Naive thymus-derived CD4-positive, alpha-beta T cell (primary cell): Measurements from ENCODE around the gene TMEM181. TPM values are rescaled to one million over a fixed set of nuclear protein-coding genes. Genes with fewer than 3 reads are reported as not detected.
A peak's percentile ranks its signal among the peaks of the same experiment; 100 is the strongest.

Experiments
- ATAC-seq: fragments of 150-1000 bp; cut with Tn5 transposase; 2 replicates; pipeline ENCODE4 v1.10.0; 2021; ENCODE audit warnings: mild to moderate bottlenecking, moderate library complexity
- CTCF ChIA-PET: fragments of 350-600 bp; sonication (Branson Sonifier 250); formaldehyde crosslinking; loops from one replicate; lab custom pipeline; 2021; ENCODE audit warnings: antibody characterized with exemption; lab: Charles Lee
- POLR2A ChIA-PET: fragments of 350-600 bp; sonication (Branson Sonifier 250); formaldehyde crosslinking; loops from one replicate; lab custom pipeline; 2021; ENCODE audit warnings: antibody characterized with exemption, inconsistent platforms; lab: Charles Lee
- DNase-seq, 9 donors: peaks; one replicate each; pipeline versions ENCODE4 v3.0.0 to v3.0.0-alpha.2; 2020 to 2022; ENCODE audit warnings: mixed read lengths in 1 of 9
- H3K27ac ChIP-seq: one replicate; pipeline ENCODE4 v1.7.0; 2013; ENCODE audit warnings: mild to moderate bottlenecking, low read depth, low read length, moderate library complexity
- H3K27me3 ChIP-seq, 2 donors: one replicate each; pipeline ENCODE4 v1.7.0; 2013; ENCODE audit warnings: low read length in 2 of 2, mild to moderate bottlenecking in 2 of 2, moderate library complexity in 2 of 2; ENCODE audit not compliant: control insufficient read depth in 2 of 2, insufficient read depth in 2 of 2
- H3K36me3 ChIP-seq, 3 experiments: 1 replicate in 2 of 3; 2 replicates in 1 of 3; pipeline ENCODE4 v1.7.0; 2013; ENCODE audit warnings: low read length in 3 of 3, mild to moderate bottlenecking in 3 of 3, moderate library complexity in 1 of 3; ENCODE audit not compliant: insufficient read depth in 3 of 3, control insufficient read depth in 2 of 3
- H3K4me1 ChIP-seq, 2 donors: one replicate each; pipeline ENCODE4 v1.7.0; 2013; ENCODE audit warnings: low read length in 2 of 2, mild to moderate bottlenecking in 2 of 2, moderate library complexity in 1 of 2; ENCODE audit not compliant: control insufficient read depth in 2 of 2, insufficient read depth in 2 of 2
- H3K4me3 ChIP-seq: 2 replicates; pipeline ENCODE4 v1.7.0; 2013; ENCODE audit warnings: mild to moderate bottlenecking, low read length
- H3K9me3 ChIP-seq, 3 experiments: 1 replicate in 2 of 3; 2 replicates in 1 of 3; pipeline ENCODE4 v1.7.0; 2013; ENCODE audit warnings: low read length in 3 of 3; ENCODE audit not compliant: control insufficient read depth in 2 of 3
- H3K27ac Mint-ChIP-seq, 9 donors: one replicate each; pipeline ENCODE4 v1.8.0; 2020 to 2022; ENCODE audit warnings: mixed read lengths in 9 of 9, mild to moderate bottlenecking in 8 of 9, moderate library complexity in 5 of 9, inconsistent platforms in 2 of 9
- H3K27me3 Mint-ChIP-seq, 5 donors: one replicate each; pipeline ENCODE4 v1.8.0; 2021 to 2022; ENCODE audit warnings: mixed read lengths in 5 of 5, mild to moderate bottlenecking in 1 of 5
- H3K36me3 Mint-ChIP-seq, 5 donors: one replicate each; pipeline ENCODE4 v1.8.0; 2020 to 2022; ENCODE audit warnings: mixed read lengths in 5 of 5, mild to moderate bottlenecking in 3 of 5, inconsistent platforms in 1 of 5
- H3K4me1 Mint-ChIP-seq, 7 donors: one replicate each; pipeline ENCODE4 v1.8.0; 2020 to 2022; ENCODE audit warnings: mixed read lengths in 7 of 7, mild to moderate bottlenecking in 3 of 7, inconsistent platforms in 1 of 7
- H3K4me3 Mint-ChIP-seq, 10 donors: one replicate each; pipeline ENCODE4 v1.8.0; 2020 to 2022; ENCODE audit warnings: mild to moderate bottlenecking in 10 of 10, mixed read lengths in 10 of 10, moderate library complexity in 6 of 10, inconsistent platforms in 2 of 10
- H3K9me3 Mint-ChIP-seq, 11 donors: one replicate each; pipeline ENCODE4 v1.8.0; 2020 to 2022; ENCODE audit warnings: mixed read lengths in 11 of 11, mild to moderate bottlenecking in 4 of 11, inconsistent platforms in 1 of 11, moderate library complexity in 1 of 11
- intact Hi-C, 2 donors: fragments of 100-400 bp; cut with micrococcal nuclease; formaldehyde crosslinking; loops; one replicate each; pipeline ENCODE4 v1.15.1; 2023
- polyA plus RNA-seq, 2 donors: library from polyadenylated mRNA; unstranded; fragments of 300-500 nt; fragmentation: Illumina TruSeq; gene quantifications; one replicate each; pipeline ENCODE4 v1.2.3, GENCODE V29; 2021
- total RNA-seq, 6 experiments: library from RNA in 5 of 6; stranded (reverse) in 5 of 6; gene quantifications; 1 replicate in 5 of 6; 2 replicates in 1 of 6; pipeline ENCODE4 v1.2.3 and lab custom pipeline; 2021 to 2026

The TMEM181 gene
- total and polyA plus RNA-seq, 7 experiments from 2014 or later, result 1.9 to 17.2 (median 15.7) TPM

DNA sequence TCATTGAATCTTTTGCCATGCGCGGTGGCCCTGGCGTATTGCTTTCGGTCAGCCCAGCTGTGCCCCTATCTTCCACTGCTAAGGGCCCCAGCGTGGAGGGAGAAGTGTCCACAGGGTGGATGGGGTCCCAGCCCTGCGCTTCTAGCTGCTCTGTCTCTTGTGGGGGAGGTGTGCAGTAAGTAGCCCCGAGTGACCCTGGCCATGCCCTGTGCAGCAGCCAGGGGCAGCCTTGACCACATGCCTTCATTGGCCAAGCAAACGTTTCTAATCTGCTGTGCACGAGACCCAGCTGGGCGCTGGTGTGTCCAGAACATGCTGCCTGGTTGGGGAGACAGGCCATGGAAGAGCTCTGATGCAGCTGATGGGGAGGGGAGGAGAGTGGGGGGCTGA is 13.6 kb downstream of the TMEM181 start:
- no peaks in the 10 kb centered on the region for H3K27me3 Mint-ChIP-seq
- Histone ChIP-seq H3K36me3 (peaks cover 0 to 21% (median 0%) of the 10 kb centered on the region in 3 experiments), H3K4me1 (peaks cover 7 to 26% of the 10 kb centered on the region in 2 donors), H3K27ac (no peak overlapping the region), H3K9me3 (no peaks in the 10 kb centered on the region), H3K27me3 (no peaks in the 10 kb centered on the region), H3K4me3 (no peak overlapping the region)
- H3K27ac Mint-ChIP-seq, result peak overlapping the region in 1 of 9 donors; percentile 48
- peaks cover 32 to 71% (median 45%) of the 10 kb centered on the region in 7 donors for H3K4me1 Mint-ChIP-seq
- POLR2A ChIA-PET, result interaction anchor here (0.6 to 1.7 kb wide), 2 partner anchors 14 to 36 kb away, joined by 3 to 5 read pairs; partner anchors contain the start of gene TMEM181
- no peak for DNase-seq
- CTCF ChIA-PET, result no interaction called here
- peak overlapping the region in 1 of 10 donors; percentile 47 for H3K4me3 Mint-ChIP-seq
- H3K36me3 Mint-ChIP-seq, result peaks cover 0 to 29% (median 22%) of the 10 kb centered on the region in 5 donors
- H3K9me3 Mint-ChIP-seq, result peaks cover 0 to 6% (median 0%) of the 10 kb centered on the region in 11 donors
- no peak for ATAC-seq
- intact Hi-C loops, result no loop called here

DNA sequence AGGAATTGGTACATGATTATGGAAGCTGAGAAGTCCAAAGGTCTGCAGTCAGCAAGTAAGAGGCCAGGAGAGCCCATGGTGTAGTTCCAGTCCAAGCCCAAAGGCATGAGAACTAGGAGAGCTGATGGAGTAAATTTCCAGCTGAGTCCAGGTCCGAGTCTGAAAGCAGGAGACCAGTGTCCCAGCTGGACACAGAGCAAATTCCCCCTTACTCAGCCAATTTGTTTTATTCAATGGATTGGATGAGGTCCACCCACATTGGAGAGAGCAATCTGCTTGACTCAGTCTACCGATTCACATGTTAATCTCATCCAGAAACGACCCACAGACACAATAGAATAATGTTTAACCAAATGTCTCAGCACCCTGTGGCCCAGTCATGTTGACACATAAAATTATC is 14.9 kb downstream of the TMEM181 start:
- Mint-ChIP-seq H3K4me3 (no peak overlapping the region), H3K4me1 (peaks cover 26 to 60% (median 36%) of the 10 kb centered on the region in 7 donors), H3K9me3 (peaks cover 0 to 6% (median 0%) of the 10 kb centered on the region in 11 donors), H3K36me3 (peaks cover 0 to 29% (median 21%) of the 10 kb centered on the region in 5 donors), H3K27ac (peak overlapping the region in 2 of 9 donors; percentile 19 to 60), H3K27me3 (no peaks in the 10 kb centered on the region)
- no peak overlapping the region for H3K27ac ChIP-seq
- ChIA-PET POLR2A (interaction anchor here (0.7 to 1.7 kb wide), 2 partner anchors 16 to 412 kb away, joined by 3 to 5 read pairs; partner anchors contain the start of gene TMEM181), CTCF (no interaction called here)
- no peaks in the 10 kb centered on the region for H3K9me3 ChIP-seq
- DNase-seq (no peak), ATAC-seq (no peak)
- H3K36me3 ChIP-seq, result peaks cover 0 to 21% (median 0%) of the 10 kb centered on the region in 3 experiments
- peaks cover 0 to 17% of the 10 kb centered on the region in 2 donors for H3K4me1 ChIP-seq
- intact Hi-C loops, result no loop called here
- H3K27me3 ChIP-seq, result no peaks in the 10 kb centered on the region
- no peak overlapping the region for H3K4me3 ChIP-seq

DNA sequence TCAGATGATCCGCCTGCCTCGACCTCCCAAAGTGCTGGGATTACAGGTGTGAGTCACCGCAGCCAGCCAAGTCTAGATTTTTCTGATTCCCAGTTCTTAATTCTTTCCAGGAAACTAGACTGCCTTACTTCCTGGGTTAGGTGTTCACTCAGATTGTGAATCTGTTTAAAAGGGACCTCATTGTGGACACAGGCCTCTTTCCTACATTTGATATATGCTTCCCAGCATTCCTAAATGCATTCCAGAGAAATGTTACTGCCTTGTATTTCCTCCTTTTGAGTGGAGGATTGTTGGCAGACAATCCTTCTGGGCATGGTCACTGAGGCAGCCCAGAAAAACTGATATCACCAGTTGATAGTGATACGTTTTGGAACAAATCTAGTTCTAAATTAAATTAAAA is 15.7 kb downstream of the TMEM181 start:
- Mint-ChIP-seq H3K4me3 (no peak overlapping the region), H3K9me3 (peaks cover 0 to 6% (median 0%) of the 10 kb centered on the region in 11 donors), H3K27me3 (no peaks in the 10 kb centered on the region), H3K4me1 (peaks cover 21 to 53% (median 32%) of the 10 kb centered on the region in 7 donors), H3K36me3 (peaks cover 0 to 29% (median 18%) of the 10 kb centered on the region in 5 donors), H3K27ac (no peak overlapping the region)
- CTCF ChIA-PET, result interaction anchor here (0.7 kb wide), 1 partner anchor 125 kb away, joined by 3 read pairs; no protein-coding TSS in a partner anchor
- ATAC-seq (no peak), DNase-seq (no peak)
- Histone ChIP-seq H3K27ac (no peak overlapping the region), H3K4me3 (no peak overlapping the region), H3K9me3 (no peaks in the 10 kb centered on the region), H3K27me3 (no peaks in the 10 kb centered on the region), H3K4me1 (peaks cover 0 to 16% of the 10 kb centered on the region in 2 donors), H3K36me3 (peaks cover 0 to 22% (median 0%) of the 10 kb centered on the region in 3 experiments)
- intact Hi-C loops, result no loop called here
- POLR2A ChIA-PET, result no interaction called here

DNA sequence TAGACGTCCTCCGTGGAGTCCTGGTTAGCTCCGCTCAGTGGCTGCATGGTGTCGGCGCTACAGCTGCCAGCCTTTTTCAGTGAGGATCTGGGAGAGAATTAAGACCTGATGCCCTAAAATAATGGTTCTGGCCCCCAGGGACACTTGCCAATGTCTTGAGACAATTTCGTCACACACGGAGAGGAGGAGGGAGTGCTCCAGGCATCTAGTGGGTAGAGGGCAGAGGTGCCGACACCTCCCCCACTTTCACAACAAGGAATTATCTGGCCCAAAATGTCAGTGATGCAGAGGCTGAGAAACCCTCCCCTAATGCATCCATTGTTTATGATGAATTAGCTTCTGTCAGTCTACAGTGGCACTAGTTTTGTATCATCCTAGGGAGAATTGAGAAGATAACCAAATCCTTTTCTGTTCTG is 24.4 kb downstream of the TMEM181 start:
- CTCF ChIA-PET, result no interaction called here

DNA sequence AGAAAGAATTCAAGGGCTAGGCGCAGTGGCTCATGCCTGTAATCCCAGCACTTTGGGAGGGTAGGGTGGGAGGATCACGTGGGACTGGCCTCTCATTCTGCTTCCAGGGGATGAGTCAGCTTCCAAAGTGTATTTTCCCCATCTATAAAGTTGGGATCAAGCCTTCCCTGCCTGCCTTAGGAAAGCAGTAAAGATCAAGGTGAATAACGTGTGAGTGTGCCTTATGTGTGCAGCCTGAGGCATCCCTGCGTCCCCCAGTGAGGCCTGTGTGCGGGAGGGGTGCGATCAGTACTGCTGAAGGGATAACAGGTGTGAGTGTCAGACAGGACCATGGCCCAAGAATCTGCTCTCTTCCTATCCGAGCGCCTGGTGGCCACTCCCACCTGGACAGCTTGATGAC is 26.8 kb downstream of the TMEM181 start:
- peaks cover 25 to 64% (median 52%) of the 10 kb centered on the region in 5 donors for H3K36me3 Mint-ChIP-seq
- H3K27me3 ChIP-seq, result no peaks in the 10 kb centered on the region
- H3K27ac Mint-ChIP-seq, result no peak overlapping the region
- CTCF ChIA-PET, result interaction anchor here (0.5 kb wide), 1 partner anchor 1248 kb away, joined by 3 read pairs; no protein-coding TSS in a partner anchor
- intact Hi-C loops, result no loop called here
- H3K4me3 ChIP-seq, result no peak overlapping the region
- peaks cover 12 to 88% (median 15%) of the 10 kb centered on the region in 3 experiments for H3K36me3 ChIP-seq
- no peaks in the 10 kb centered on the region for H3K4me1 ChIP-seq
- no peaks in the 10 kb centered on the region for H3K27me3 Mint-ChIP-seq
- POLR2A ChIA-PET, result interaction anchor here (0.5 to 0.6 kb wide), 2 partner anchors 80 to 682 kb away, joined by 3 to 4 read pairs; no protein-coding TSS in a partner anchor
- no peaks in the 10 kb centered on the region for H3K9me3 ChIP-seq
- DNase-seq (no peak), ATAC-seq (no peak)
- no peaks in the 10 kb centered on the region for H3K9me3 Mint-ChIP-seq
- H3K4me3 Mint-ChIP-seq, result no peak overlapping the region
- peaks cover 0 to 7% (median 5%) of the 10 kb centered on the region in 7 donors for H3K4me1 Mint-ChIP-seq
- H3K27ac ChIP-seq, result no peak overlapping the region

More for the DNA sequence above, 24.4 kb downstream of the TMEM181 start:
- H3K4me1 Mint-ChIP-seq, result peaks cover 0 to 8% (median 3%) of the 10 kb centered on the region in 7 donors
- H3K27ac ChIP-seq, result no peak overlapping the region
- H3K9me3 ChIP-seq, result no peaks in the 10 kb centered on the region
- no peak overlapping the region for H3K4me3 Mint-ChIP-seq
- no peaks in the 10 kb centered on the region for H3K27me3 Mint-ChIP-seq
- peaks cover 3 to 70% (median 15%) of the 10 kb centered on the region in 3 experiments for H3K36me3 ChIP-seq
- ATAC-seq (no peak), DNase-seq (no peak)
- no peak overlapping the region for H3K4me3 ChIP-seq
- no peaks in the 10 kb centered on the region for H3K27me3 ChIP-seq
- no peaks in the 10 kb centered on the region for H3K4me1 ChIP-seq
- peaks cover 15 to 58% (median 36%) of the 10 kb centered on the region in 5 donors for H3K36me3 Mint-ChIP-seq
- H3K9me3 Mint-ChIP-seq, result no peaks in the 10 kb centered on the region
- POLR2A ChIA-PET, result no interaction called here
- H3K27ac Mint-ChIP-seq, result no peak overlapping the region
- intact Hi-C loops, result no loop called here

DNA sequence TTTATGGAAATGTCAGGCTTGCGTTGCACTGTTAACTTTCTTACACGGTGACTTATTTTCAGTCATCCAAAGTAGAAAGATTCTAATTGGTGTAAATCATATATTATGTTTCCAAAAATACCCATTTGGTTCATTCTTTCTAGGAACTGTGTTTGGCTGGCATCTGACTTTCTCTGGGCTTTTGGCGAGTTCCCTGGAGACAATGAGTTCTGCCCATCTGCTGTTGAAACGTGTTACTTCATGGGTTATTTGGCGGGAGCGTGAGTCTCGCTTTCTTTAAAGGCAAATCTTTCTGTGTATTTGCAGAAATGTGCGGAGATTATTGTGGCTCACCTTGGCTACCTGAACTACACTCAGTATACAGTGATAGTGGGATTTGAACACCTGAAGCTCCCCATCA is 29.5 kb downstream of the TMEM181 start:
- no peak overlapping the region for H3K4me3 Mint-ChIP-seq
- no peak for ATAC-seq
- POLR2A ChIA-PET, result no interaction called here
- no peaks in the 10 kb centered on the region for H3K9me3 Mint-ChIP-seq
- H3K27ac ChIP-seq, result no peak overlapping the region
- H3K4me1 Mint-ChIP-seq, result peaks cover 0 to 8% (median 0%) of the 10 kb centered on the region in 7 donors
- no peak for DNase-seq
- no peaks in the 10 kb centered on the region for H3K9me3 ChIP-seq
- H3K4me1 ChIP-seq, result no peaks in the 10 kb centered on the region
- H3K4me3 ChIP-seq, result no peak overlapping the region
- H3K27me3 Mint-ChIP-seq, result no peaks in the 10 kb centered on the region
- no peaks in the 10 kb centered on the region for H3K27me3 ChIP-seq
- peaks cover 15 to 80% (median 25%) of the 10 kb centered on the region in 3 experiments for H3K36me3 ChIP-seq
- intact Hi-C loops, result no loop called here
- H3K36me3 Mint-ChIP-seq, result peaks cover 29 to 66% (median 47%) of the 10 kb centered on the region in 5 donors
- CTCF ChIA-PET, result no interaction called here
- peak overlapping the region in 1 of 9 donors; percentile 51 for H3K27ac Mint-ChIP-seq
